ENCODE results near the gene GTF2A1.

GTF2A1 gene

DNA sequence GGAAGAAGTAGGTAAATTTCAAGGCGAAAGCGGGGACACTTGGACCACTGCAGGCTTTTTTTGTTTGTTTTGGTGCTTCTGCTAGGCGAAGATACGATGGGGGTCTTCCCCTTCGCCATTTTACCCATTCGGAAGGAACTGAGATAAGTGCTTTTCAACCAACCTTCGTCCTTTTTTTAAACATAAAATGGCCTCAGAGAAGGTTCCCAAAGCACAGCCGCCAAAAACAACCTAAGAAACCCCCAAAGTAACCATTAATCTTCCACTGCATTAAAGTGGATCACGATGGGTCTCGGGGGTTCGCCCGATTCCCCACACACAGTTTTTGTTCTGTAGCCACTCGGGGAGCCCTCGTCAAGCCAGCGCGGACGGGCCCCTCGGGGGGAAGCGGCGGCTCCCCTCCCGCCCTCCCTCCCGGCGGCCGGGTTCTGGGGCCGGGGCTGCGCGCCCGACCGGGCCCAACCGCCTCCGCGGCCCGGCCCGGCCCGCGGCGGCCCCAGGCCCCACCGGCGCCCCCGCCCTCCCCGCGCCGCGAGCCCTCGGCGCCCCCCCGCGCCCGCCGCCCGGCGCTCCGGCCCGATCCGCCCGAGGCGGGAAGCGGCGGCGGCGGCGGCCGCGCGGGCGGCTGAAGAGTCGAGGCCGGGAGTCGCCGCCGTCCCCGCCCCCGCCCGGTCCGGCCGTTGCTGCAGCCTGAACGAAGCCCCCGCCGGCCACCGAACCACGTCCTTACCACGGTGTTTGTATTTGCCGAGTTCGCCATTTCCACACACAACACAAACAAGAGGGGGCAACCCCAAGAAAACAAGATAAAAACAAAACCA, 790 bp downstream of the GTF2A1 start:
- no CpG with 5 or more reads among the region's 84 CpGs for WGBS (ENCODE audit: extremely low coverage, insufficient coverage, insufficient read length)
- H3K23ac ChIP-seq (ENCODE audit: low read length) = no peak overlapping the region
- H3K79me2 ChIP-seq (ENCODE audit: control insufficient read depth, insufficient read depth, low read length, poor library complexity) = peaks cover 9% of the 10 kb centered on the region
- H3K36me3 ChIP-seq (ENCODE audit: control insufficient read depth in 1 of 2, insufficient read depth in 2 of 2, low read length in 2 of 2) = peaks cover 3 to 4% of the 10 kb centered on the region in 2 experiments
- no peaks in the 10 kb centered on the region for H3K4me1 ChIP-seq (ENCODE audit: control insufficient read depth in 1 of 2, insufficient read depth in 2 of 2, low read length in 2 of 2)
- H3K9me3 ChIP-seq (ENCODE audit: insufficient read depth, low read depth, low read length) = no peaks in the 10 kb centered on the region
- H3K9ac ChIP-seq (ENCODE audit: low read length) = peak overlapping the region; percentile 94
- H3K4ac ChIP-seq (ENCODE audit: low read depth, low read length) = peak overlapping the region; percentile 60
- peak overlapping the region; percentile 42 for H2BK5ac ChIP-seq (ENCODE audit: low read depth, low read length, poor library complexity)
- peak; percentile 40 to 56 for DNase-seq
- H2AK5ac ChIP-seq (ENCODE audit: low read length) = peak overlapping the region; percentile 12
- peak overlapping the region; percentile 83 for H4K8ac ChIP-seq (ENCODE audit: low read depth, low read length)
- H2AFZ ChIP-seq (ENCODE audit: insufficient read depth, low read length, poor library complexity) = no peak overlapping the region
- H3K4me2 ChIP-seq (ENCODE audit: low read length) = peak overlapping the region; percentile 74
- no peaks in the 10 kb centered on the region for H3K27me3 ChIP-seq (ENCODE audit: insufficient read depth, low read length)
- H3K27ac ChIP-seq (ENCODE audit: low read depth, low read length) = peak overlapping the region; percentile 93
- peaks cover 19% of the 10 kb centered on the region for H3K79me1 ChIP-seq (ENCODE audit: low read length)
- H2BK12ac ChIP-seq (ENCODE audit: low read length) = no peak overlapping the region
- H2BK120ac ChIP-seq (ENCODE audit: insufficient read depth, low read length, poor library complexity) = peak overlapping the region; percentile 61
- peak overlapping the region; percentile 39 for H3K18ac ChIP-seq (ENCODE audit: low read length)
- H3K14ac ChIP-seq (ENCODE audit: low read length) = peak overlapping the region; percentile 19
- H3K4me3 ChIP-seq (ENCODE audit: low read depth, low read length) = peak overlapping the region; percentile 76
- peak overlapping the region; percentile 69 for H4K91ac ChIP-seq (ENCODE audit: low read depth, low read length)
- H4K12ac ChIP-seq (ENCODE audit: low read depth, low read length) = no peak overlapping the region

DNA sequence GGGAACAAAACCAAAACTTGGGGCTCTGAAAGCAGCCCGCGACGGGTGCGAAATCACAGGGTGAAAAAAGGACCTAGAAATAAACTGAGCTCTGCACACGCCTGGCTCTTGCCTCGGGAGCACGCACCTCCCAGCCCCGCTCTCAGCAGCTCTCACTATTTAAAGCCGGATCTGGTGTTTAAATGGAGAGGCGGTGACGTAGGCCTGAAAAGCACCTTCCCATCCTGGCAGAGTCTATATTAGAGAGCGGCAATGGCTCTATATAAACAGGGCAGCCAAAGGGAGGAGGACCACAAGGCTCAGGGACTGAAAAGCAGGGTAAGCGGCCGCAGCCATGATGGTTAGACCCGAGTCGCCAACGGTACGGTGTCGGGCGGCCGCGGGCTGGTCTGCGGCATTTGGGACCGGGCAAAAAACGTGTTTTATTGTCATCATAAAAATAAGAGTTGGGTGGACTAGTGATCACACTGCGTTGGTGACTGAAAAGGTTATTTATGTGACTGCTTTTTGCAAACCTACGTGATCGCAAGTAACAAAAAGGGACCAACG, 1.5 kb downstream of the GTF2A1 start:
- peak; percentile 91 to 95 for DNase-seq
- H3K4me2 ChIP-seq (ENCODE audit: low read length) = peak overlapping the region; percentile 74
- H3K23ac ChIP-seq (ENCODE audit: low read length) = no peak overlapping the region
- H3K18ac ChIP-seq (ENCODE audit: low read length) = no peak overlapping the region
- peak overlapping the region; percentile 93 for H3K27ac ChIP-seq (ENCODE audit: low read depth, low read length)
- peaks cover 9% of the 10 kb centered on the region for H3K79me2 ChIP-seq (ENCODE audit: control insufficient read depth, insufficient read depth, low read length, poor library complexity)
- H3K36me3 ChIP-seq (ENCODE audit: control insufficient read depth in 1 of 2, insufficient read depth in 2 of 2, low read length in 2 of 2) = peaks cover 3 to 4% of the 10 kb centered on the region in 2 experiments
- H3K14ac ChIP-seq (ENCODE audit: low read length) = peak overlapping the region; percentile 19
- H2BK12ac ChIP-seq (ENCODE audit: low read length) = no peak overlapping the region
- H2BK5ac ChIP-seq (ENCODE audit: low read depth, low read length, poor library complexity) = peak overlapping the region; percentile 28
- peak overlapping the region; percentile 8 for H4K8ac ChIP-seq (ENCODE audit: low read depth, low read length)
- H2AK5ac ChIP-seq (ENCODE audit: low read length) = no peak overlapping the region
- H3K9ac ChIP-seq (ENCODE audit: low read length) = peak overlapping the region; percentile 94
- no peaks in the 10 kb centered on the region for H3K27me3 ChIP-seq (ENCODE audit: insufficient read depth, low read length)
- H3K79me1 ChIP-seq (ENCODE audit: low read length) = peaks cover 19% of the 10 kb centered on the region
- no peaks in the 10 kb centered on the region for H3K9me3 ChIP-seq (ENCODE audit: insufficient read depth, low read depth, low read length)
- no peak overlapping the region for H2AFZ ChIP-seq (ENCODE audit: insufficient read depth, low read length, poor library complexity)
- no CpG with 5 or more reads among the region's 29 CpGs for WGBS (ENCODE audit: extremely low coverage, insufficient coverage, insufficient read length)
- H3K4ac ChIP-seq (ENCODE audit: low read depth, low read length) = peak overlapping the region; percentile 60
- peak overlapping the region; percentile 73 for H3K4me3 ChIP-seq (ENCODE audit: low read depth, low read length)
- H4K91ac ChIP-seq (ENCODE audit: low read depth, low read length) = peak overlapping the region; percentile 11
- peak overlapping the region; percentile 6 for H2BK120ac ChIP-seq (ENCODE audit: insufficient read depth, low read length, poor library complexity)
- H4K12ac ChIP-seq (ENCODE audit: low read depth, low read length) = peak overlapping the region; percentile 14
- H3K4me1 ChIP-seq (ENCODE audit: control insufficient read depth in 1 of 2, insufficient read depth in 2 of 2, low read length in 2 of 2) = no peaks in the 10 kb centered on the region

DNA sequence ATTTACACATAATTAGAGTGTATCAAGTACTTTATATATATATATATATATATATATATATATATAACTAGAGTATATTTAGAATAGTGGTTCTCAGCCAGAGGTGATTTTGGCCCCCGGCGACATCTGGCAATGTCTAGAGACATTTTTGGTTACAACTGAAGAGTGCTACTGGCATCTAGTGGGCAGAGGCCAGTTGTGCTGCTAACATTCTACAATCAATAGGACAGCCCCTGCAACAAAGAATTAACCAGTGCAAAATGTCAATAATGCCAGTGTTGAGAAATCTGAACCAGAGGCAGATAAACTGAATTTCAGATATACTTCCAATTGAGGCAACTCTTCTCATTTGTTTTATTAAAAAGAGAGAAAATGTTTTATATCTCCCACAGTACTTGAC, 8.9 kb downstream of the GTF2A1 start:
- no peak overlapping the region for H3K14ac ChIP-seq (ENCODE audit: low read length)
- no peaks in the 10 kb centered on the region for H3K79me1 ChIP-seq (ENCODE audit: low read length)
- no peak overlapping the region for H3K23ac ChIP-seq (ENCODE audit: low read length)
- WGBS (ENCODE audit: extremely low coverage, insufficient coverage, insufficient read length) = no CpG with 5 or more reads among the region's 2 CpGs
- H3K27me3 ChIP-seq (ENCODE audit: insufficient read depth, low read length) = no peaks in the 10 kb centered on the region
- peak in 1 of 2 donors; percentile 37 for DNase-seq
- no peak overlapping the region for H2BK12ac ChIP-seq (ENCODE audit: low read length)
- H2BK120ac ChIP-seq (ENCODE audit: insufficient read depth, low read length, poor library complexity) = no peak overlapping the region
- no peak overlapping the region for H2BK5ac ChIP-seq (ENCODE audit: low read depth, low read length, poor library complexity)
- no peak overlapping the region for H3K9ac ChIP-seq (ENCODE audit: low read length)
- H3K79me2 ChIP-seq (ENCODE audit: control insufficient read depth, insufficient read depth, low read length, poor library complexity) = no peaks in the 10 kb centered on the region
- H3K4me1 ChIP-seq (ENCODE audit: control insufficient read depth in 1 of 2, insufficient read depth in 2 of 2, low read length in 2 of 2) = no peaks in the 10 kb centered on the region
- no peak overlapping the region for H2AK5ac ChIP-seq (ENCODE audit: low read length)
- peaks cover 9 to 12% of the 10 kb centered on the region in 2 experiments for H3K36me3 ChIP-seq (ENCODE audit: control insufficient read depth in 1 of 2, insufficient read depth in 2 of 2, low read length in 2 of 2)
- no peak overlapping the region for H2AFZ ChIP-seq (ENCODE audit: insufficient read depth, low read length, poor library complexity)
- no peak overlapping the region for H3K4me2 ChIP-seq (ENCODE audit: low read length)
- H4K8ac ChIP-seq (ENCODE audit: low read depth, low read length) = no peak overlapping the region
- no peak overlapping the region for H3K18ac ChIP-seq (ENCODE audit: low read length)
- no peak overlapping the region for H4K12ac ChIP-seq (ENCODE audit: low read depth, low read length)
- no peak overlapping the region for H3K4ac ChIP-seq (ENCODE audit: low read depth, low read length)
- no peaks in the 10 kb centered on the region for H3K9me3 ChIP-seq (ENCODE audit: insufficient read depth, low read depth, low read length)
- no peak overlapping the region for H3K4me3 ChIP-seq (ENCODE audit: low read depth, low read length)
- no peak overlapping the region for H3K27ac ChIP-seq (ENCODE audit: low read depth, low read length)
- no peak overlapping the region for H4K91ac ChIP-seq (ENCODE audit: low read depth, low read length)

DNA sequence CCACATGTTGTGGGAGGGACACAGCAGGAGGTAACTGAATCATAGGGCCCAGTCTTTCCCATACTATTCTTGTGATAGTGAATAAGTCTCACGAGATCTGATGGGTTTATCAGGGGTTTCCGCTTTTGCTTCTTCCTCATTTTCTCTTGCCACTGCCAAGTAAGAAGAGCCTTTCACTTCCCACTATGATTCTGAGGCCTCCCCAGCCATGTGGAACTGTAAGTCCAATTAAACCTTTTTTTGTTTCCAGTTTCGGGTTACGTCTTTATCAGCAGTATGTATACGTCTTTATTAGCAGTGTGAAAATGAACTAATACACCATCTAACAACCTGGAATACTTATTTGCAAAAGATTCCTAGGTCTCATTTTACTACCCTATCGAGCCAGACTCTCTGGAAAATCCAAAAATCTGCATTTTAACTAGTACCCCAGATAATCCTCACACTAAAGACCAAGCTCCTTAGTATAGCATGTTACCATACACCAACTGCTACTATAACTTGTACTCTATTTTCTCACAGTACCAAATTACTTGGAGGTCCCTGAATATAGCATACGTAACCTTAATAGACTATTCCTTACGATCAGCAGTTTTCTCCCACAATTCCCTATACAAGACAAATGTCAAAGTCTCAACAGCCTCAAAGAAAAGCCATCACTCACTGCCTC, 11.5 kb downstream of the GTF2A1 start:
- no CpG with 5 or more reads among the region's 8 CpGs for WGBS (ENCODE audit: extremely low coverage, insufficient coverage, insufficient read length)
- peaks cover 6 to 9% of the 10 kb centered on the region in 2 experiments for H3K36me3 ChIP-seq (ENCODE audit: control insufficient read depth in 1 of 2, insufficient read depth in 2 of 2, low read length in 2 of 2)
- no peaks in the 10 kb centered on the region for H3K4me1 ChIP-seq (ENCODE audit: control insufficient read depth in 1 of 2, insufficient read depth in 2 of 2, low read length in 2 of 2)
- H2AK5ac ChIP-seq (ENCODE audit: low read length) = no peak overlapping the region
- H2BK120ac ChIP-seq (ENCODE audit: insufficient read depth, low read length, poor library complexity) = no peak overlapping the region
- H3K4me3 ChIP-seq (ENCODE audit: low read depth, low read length) = no peak overlapping the region
- H3K79me1 ChIP-seq (ENCODE audit: low read length) = no peaks in the 10 kb centered on the region
- no peak overlapping the region for H3K9ac ChIP-seq (ENCODE audit: low read length)
- no peaks in the 10 kb centered on the region for H3K79me2 ChIP-seq (ENCODE audit: control insufficient read depth, insufficient read depth, low read length, poor library complexity)
- no peak overlapping the region for H2BK12ac ChIP-seq (ENCODE audit: low read length)
- H3K27me3 ChIP-seq (ENCODE audit: insufficient read depth, low read length) = no peaks in the 10 kb centered on the region
- no peak overlapping the region for H4K12ac ChIP-seq (ENCODE audit: low read depth, low read length)
- no peak for DNase-seq
- no peak overlapping the region for H4K91ac ChIP-seq (ENCODE audit: low read depth, low read length)
- no peak overlapping the region for H3K4ac ChIP-seq (ENCODE audit: low read depth, low read length)
- no peak overlapping the region for H3K23ac ChIP-seq (ENCODE audit: low read length)
- H2AFZ ChIP-seq (ENCODE audit: insufficient read depth, low read length, poor library complexity) = no peak overlapping the region
- no peak overlapping the region for H3K4me2 ChIP-seq (ENCODE audit: low read length)
- no peak overlapping the region for H2BK5ac ChIP-seq (ENCODE audit: low read depth, low read length, poor library complexity)
- no peak overlapping the region for H4K8ac ChIP-seq (ENCODE audit: low read depth, low read length)
- no peak overlapping the region for H3K18ac ChIP-seq (ENCODE audit: low read length)
- no peak overlapping the region for H3K27ac ChIP-seq (ENCODE audit: low read depth, low read length)
- H3K14ac ChIP-seq (ENCODE audit: low read length) = no peak overlapping the region
- H3K9me3 ChIP-seq (ENCODE audit: insufficient read depth, low read depth, low read length) = no peaks in the 10 kb centered on the region

All from trophoblast cell (in vitro differentiated cells and primary cell).